SU-DHL-6 (cell line): ENCODE data around the gene DGKB.

Source experiments
- CTCF ChIP-seq: fragments of 200-600 bp; sonication (generic); IDR thresholded peaks from one replicate; pipeline ENCODE4 v1.5.1; 2017; ENCODE audit warnings: antibody characterized with exemption, mild to moderate bottlenecking, low read length, moderate library complexity; ENCODE audit not compliant: insufficient read depth, poor library complexity, severe bottlenecking
- EZH2phosphoT487 ChIP-seq: fragments of 200-600 bp; sonication (generic), shearing (Covaris generic); conservative IDR thresholded peaks from 2 replicates; pipeline ENCODE4 v1.6.1; 2018; ENCODE audit warnings: mild to moderate bottlenecking, antibody characterized with exemption, low read length, moderate library complexity, mixed read lengths

- TF ChIP-seq CTCF (no peak), EZH2phosphoT487 (no peak)
Measured at GRCh38 chr7:14875941-14876587, 26.5 kb downstream of the DGKB start.
